OCI-LY7 (cell line): ENCODE measurements around the gene RAX2. TPM values are rescaled to one million over a fixed set of nuclear protein-coding genes. Genes with fewer than 3 reads are reported as not detected.

Experiments
- BruUV-seq: library from RNA; stranded (reverse); fragments of 400-500 nt; replicated peaks from 2 replicates; lab custom pipeline; 2021; lab: Mats Ljungman, UMichigan
- CTCF ChIA-PET: fragments of 300-600 bp; sonication (Branson Sonifier 250); formaldehyde crosslinking; loops from one replicate; lab custom pipeline; 2022; ENCODE audit warnings: antibody characterized with exemption; ENCODE audit not compliant: unreplicated experiment; lab: Charles Lee
- POLR2A ChIA-PET: fragments of 300-600 bp; sonication (Branson Sonifier 250); formaldehyde crosslinking; loops from one replicate; lab custom pipeline; 2022; ENCODE audit warnings: antibody characterized with exemption; lab: Charles Lee
- DNase-seq: peaks from one replicate; pipeline ENCODE4 v3.0.0-alpha.2; 2015; ENCODE audit warnings: low spot score
- H2AFZ ChIP-seq: fragments of 200-600 bp; sonication (generic), shearing (Covaris generic); 2 replicates; pipeline ENCODE4 v1.6.1; 2014; ENCODE audit warnings: mild to moderate bottlenecking, antibody characterized with exemption, low read length, moderate library complexity
- H3K27ac ChIP-seq: fragments of 200-600 bp; sonication (generic); 2 replicates; pipeline ENCODE4 v1.5.1; 2014; ENCODE audit warnings: mixed run types, low read depth, mild to moderate bottlenecking, moderate library complexity, low read length, inconsistent platforms; ENCODE audit not compliant: poor library complexity, severe bottlenecking
- H3K36me3 ChIP-seq: fragments of 200-600 bp; sonication (generic); 2 replicates; pipeline ENCODE4 v1.6.1; 2014; ENCODE audit warnings: mild to moderate bottlenecking, antibody characterized with exemption, low read length, moderate library complexity, mixed read lengths; ENCODE audit not compliant: insufficient read depth
- H3K4me1 ChIP-seq: fragments of 200-600 bp; sonication (generic); 2 replicates; pipeline ENCODE4 v1.5.1; 2014; ENCODE audit warnings: mild to moderate bottlenecking, low read length; ENCODE audit not compliant: insufficient read depth, poor library complexity, severe bottlenecking
- H3K4me2 ChIP-seq: fragments of 200-600 bp; sonication (generic); 2 replicates; pipeline ENCODE4 v1.6.1; 2014; ENCODE audit warnings: mild to moderate bottlenecking, low read length
- H3K4me3 ChIP-seq: fragments of 200-600 bp; sonication (generic); 2 replicates; pipeline ENCODE4 v1.5.1; 2014; ENCODE audit warnings: mild to moderate bottlenecking, low read depth, low read length; ENCODE audit not compliant: poor library complexity, severe bottlenecking
- H3K79me2 ChIP-seq: fragments of 200-600 bp; sonication (generic); 2 replicates; pipeline ENCODE4 v1.6.1; 2016; ENCODE audit warnings: low read depth, mild to moderate bottlenecking, low read length, moderate library complexity, mixed read lengths; ENCODE audit not compliant: insufficient read depth
- H3K9me2 ChIP-seq: fragments of 200-600 bp; sonication (generic); 2 replicates; pipeline ENCODE4 v1.6.1; 2016; ENCODE audit warnings: mild to moderate bottlenecking, low read length, mixed read lengths; ENCODE audit not compliant: insufficient read depth
- H3K9me3 ChIP-seq: fragments of 200-600 bp; sonication (generic); 2 replicates; pipeline ENCODE4 v1.6.1; 2014; ENCODE audit warnings: mild to moderate bottlenecking, mixed run types, low read length, mixed read lengths
- H4K20me1 ChIP-seq: fragments of 200-600 bp; sonication (generic); 2 replicates; pipeline ENCODE4 v1.6.1; 2014; ENCODE audit warnings: mild to moderate bottlenecking, antibody characterized with exemption, low read length, moderate library complexity, mixed read lengths; ENCODE audit not compliant: insufficient read depth
- CTCF ChIP-seq: fragments of 200-600 bp; sonication (generic); conservative IDR thresholded peaks from 2 replicates; pipeline ENCODE4 v1.5.1; 2014; ENCODE audit warnings: mild to moderate bottlenecking, antibody characterized with exemption, low read length, moderate library complexity, mixed read lengths
- EZH2phosphoT487 ChIP-seq: fragments of 200-600 bp; sonication (generic); IDR thresholded peaks from 2 replicates; pipeline ENCODE4 v1.6.1; 2018; ENCODE audit warnings: low read depth, borderline replicate concordance, mild to moderate bottlenecking, mixed run types, antibody characterized with exemption, low read length, moderate library complexity, mixed read lengths
- intact Hi-C: fragments of 100-400 bp; cut with micrococcal nuclease; formaldehyde crosslinking; loops from one replicate; pipeline ENCODE4 v1.10.0; 2022; ENCODE audit not compliant: unreplicated experiment
- total RNA-seq, 2 experiments: library from RNA; depleted of rRNA in 1 of 2; stranded (reverse); fragments of >200 nt in 1 of 2; shearing (Covaris generic) in 1 of 2; gene quantifications; 2 replicates each; pipeline ENCODE4 v1.2.3, GENCODE V29; 2014 to 2022

RAX2 gene
- total RNA-seq, 2 experiments from 2014 or later, result not detected

- H3K4me2 ChIP-seq, result no peak overlapping the region
- H3K79me2 ChIP-seq, result no peaks in the 10 kb centered on the region
- DNase-seq, result no peak
- no peak overlapping the region for H3K27ac ChIP-seq
- H3K9me3 ChIP-seq, result no peaks in the 10 kb centered on the region
- ChIA-PET POLR2A (no interaction called here), CTCF (interaction anchor here (0.6 kb wide), 1 partner anchor 19 kb away, joined by 4 read pairs; no protein-coding TSS in a partner anchor)
- H3K9me2 ChIP-seq, result no peaks in the 10 kb centered on the region
- H2AFZ ChIP-seq, result no peak overlapping the region
- H3K4me3 ChIP-seq, result no peak overlapping the region
- TF ChIP-seq CTCF (no peak), EZH2phosphoT487 (no peak)
- no peaks in the 10 kb centered on the region for H4K20me1 ChIP-seq
- intact Hi-C loops, result loop anchor here (5.0 kb wide), 1 partner anchor 51 kb away; the partner anchor contains the start of genes APBA3 and MRPL54
- no peaks in the 10 kb centered on the region for H3K36me3 ChIP-seq
- no TSS peak for BruUV-seq
- H3K4me1 ChIP-seq, result peaks cover 24% of the 10 kb centered on the region
Measured at GRCh38 chr19:3813473-3814392, 41.7 kb upstream of the RAX2 start.

DNA sequence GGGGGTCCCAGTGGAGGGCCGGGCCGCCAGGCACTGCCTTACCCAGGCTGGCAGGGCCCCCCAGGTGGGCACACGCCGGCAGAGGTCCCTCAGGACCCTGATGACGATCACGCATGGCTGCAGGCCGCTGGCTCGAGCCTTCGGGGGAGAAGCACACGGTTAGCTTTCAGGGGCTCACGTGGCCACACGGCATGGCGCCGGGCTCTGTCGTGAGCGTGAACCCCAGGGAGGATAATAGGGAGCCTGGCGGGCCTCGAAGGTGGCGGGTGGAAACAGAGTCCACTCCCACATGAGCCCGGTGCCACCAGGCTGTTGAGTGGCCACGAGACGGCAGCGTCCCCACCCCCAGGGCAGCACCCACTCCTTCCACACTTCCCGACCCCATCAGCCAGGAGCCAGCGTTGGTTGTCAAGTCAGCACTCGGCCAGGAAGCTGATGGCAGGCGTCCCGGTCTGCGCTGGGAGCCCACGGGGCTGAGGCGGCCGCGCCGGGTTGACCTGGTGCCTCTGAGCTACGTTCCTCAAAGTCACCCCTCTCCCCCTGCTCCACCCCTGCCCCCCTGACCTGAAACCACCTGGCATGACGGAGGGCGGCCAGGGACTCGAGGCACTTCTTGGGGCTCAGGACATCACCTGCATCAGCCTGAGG is 38.8 kb upstream of the RAX2 start:
- no TSS peak for BruUV-seq
- POLR2A ChIA-PET, result no interaction called here

More for the DNA sequence above, 38.8 kb upstream of the RAX2 start:
- H3K36me3 ChIP-seq, result no peaks in the 10 kb centered on the region
- CTCF ChIA-PET, result no interaction called here
- H3K4me2 ChIP-seq, result peak overlapping the region; percentile 43
- TF ChIP-seq EZH2phosphoT487 (no peak), CTCF (no peak)
- no peaks in the 10 kb centered on the region for H4K20me1 ChIP-seq
- no peak overlapping the region for H2AFZ ChIP-seq
- no peaks in the 10 kb centered on the region for H3K79me2 ChIP-seq
- peaks cover 24% of the 10 kb centered on the region for H3K4me1 ChIP-seq
- H3K9me3 ChIP-seq, result no peaks in the 10 kb centered on the region
- no peak overlapping the region for H3K4me3 ChIP-seq
- H3K27ac ChIP-seq, result no peak overlapping the region
- no peak for DNase-seq
- H3K9me2 ChIP-seq, result no peaks in the 10 kb centered on the region
- intact Hi-C loops, result loop anchor here (5.0 kb wide), 1 partner anchor 49 kb away; the partner anchor contains the start of genes APBA3 and MRPL54
